Embryonic facial prominence (tissue), 1 donor: ENCODE results near the gene WDR18.

Experiments
- DNase-seq: peaks from one replicate; pipeline ENCODE4 v3.0.0-alpha.2; 2016; ENCODE audit errors: extremely low spot score

Gene WDR18

DNA sequence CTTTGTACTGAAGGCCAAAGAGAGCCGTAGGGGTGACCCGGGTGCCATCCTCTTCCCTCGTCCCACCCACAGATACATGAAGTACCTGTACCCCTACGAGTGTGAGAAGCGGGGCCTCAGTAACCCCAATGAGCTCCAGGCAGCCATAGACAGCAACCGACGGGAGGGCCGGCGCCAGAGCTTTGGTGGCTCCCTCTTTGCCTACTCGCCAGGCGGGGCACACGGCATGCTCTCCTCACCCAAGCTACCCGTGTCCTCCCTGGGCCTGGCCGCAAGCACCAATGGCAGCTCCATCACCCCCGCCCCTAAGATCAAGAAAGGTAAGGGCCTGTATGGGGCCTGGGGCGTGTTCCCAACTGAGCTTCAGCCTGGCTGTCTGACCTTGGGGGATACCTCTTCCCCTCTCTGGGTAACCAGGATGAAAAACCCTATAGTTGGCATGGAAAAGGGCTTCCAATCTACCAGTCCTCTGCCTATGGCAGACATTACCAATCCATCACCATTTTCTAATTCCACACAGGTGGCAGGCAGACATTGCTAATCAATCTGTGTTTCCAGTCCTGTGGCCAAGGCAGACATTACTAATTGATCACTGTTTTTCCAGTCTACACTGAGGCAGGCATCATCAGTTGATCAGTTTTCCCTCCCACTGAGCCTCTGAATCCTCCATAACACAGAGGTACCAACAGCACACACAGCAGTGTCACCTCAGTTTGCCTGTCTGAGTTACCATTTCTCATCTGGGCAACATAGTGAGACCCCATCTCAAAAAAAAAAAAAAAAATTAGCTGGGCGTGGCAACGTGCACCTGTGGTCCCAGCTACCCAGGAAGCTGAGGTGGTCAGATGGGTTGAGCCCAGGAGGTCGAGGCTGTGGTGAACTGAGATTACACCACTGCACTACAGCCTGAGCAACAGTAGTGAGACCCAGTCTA lies 19.1 kb upstream of the WDR18 start:
- DNase-seq: no peak

DNA sequence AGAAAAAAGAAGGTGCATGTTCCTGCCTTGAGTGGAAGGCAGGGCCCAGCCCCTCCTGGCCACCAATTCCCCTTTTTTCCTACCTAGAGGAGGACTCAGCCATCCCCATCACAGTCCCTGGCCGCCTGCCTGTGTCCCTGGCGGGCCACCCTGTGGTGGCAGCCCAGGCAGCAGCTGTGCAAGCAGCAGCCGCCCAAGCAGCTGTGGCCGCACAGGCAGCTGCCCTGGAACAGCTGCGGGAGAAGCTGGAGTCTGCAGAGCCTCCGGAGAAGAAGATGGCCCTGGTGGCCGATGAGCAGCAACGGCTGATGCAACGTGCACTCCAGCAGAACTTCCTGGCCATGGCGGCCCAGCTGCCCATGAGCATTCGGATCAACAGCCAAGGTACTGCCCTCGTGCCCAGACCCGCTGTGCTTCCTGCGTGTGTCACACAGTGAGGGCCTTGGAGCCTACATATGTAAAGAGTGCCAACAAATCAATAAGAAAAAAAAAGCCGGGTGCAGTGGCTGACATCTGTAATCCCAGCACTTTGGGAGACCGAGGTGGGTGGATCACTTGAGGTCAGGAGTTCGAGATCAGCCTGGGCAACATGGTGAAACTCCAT lies 17.6 kb upstream of the WDR18 start:
- no peak for DNase-seq

DNA sequence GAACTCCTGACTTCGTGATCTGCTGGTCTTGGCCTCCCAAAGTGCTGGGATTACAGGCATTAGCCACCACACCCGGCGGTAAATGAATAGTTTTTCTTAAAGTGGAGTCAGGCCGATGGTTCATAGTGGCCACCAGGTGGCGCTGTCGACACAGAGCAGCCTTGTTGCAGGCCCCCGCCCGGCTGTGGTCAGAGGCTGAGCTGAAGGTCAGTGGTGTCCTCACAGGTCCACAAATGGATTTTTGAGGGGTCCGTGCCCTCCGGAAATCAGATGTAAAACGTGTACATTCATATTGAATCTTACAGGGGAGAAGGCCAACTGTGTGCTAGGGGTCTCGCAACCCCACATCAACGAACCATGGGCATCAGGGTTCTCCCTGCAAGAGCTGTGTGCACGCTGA lies 13.4 kb upstream of the WDR18 start:
- no peak for DNase-seq

DNA sequence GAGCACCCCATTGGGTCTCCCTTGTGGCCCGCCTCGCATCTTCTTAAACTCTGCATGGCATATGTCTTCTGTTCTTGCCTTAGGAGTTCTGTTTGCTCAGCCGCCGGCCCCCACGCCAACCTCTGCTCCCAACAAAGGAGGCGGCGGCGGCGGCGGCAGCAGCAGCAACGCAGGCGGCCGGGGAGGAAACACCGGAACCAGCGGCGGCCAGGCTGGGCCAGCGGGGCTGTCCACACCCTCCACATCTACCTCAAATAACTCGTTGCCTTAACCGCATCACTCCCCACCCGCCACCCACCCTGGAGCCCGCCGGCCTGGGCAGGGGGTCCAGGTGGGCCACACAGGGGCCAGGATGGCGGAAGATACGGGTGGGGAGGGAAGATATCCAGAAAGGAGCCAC lies 12.3 kb upstream of the WDR18 start:
- no peak for DNase-seq

DNA sequence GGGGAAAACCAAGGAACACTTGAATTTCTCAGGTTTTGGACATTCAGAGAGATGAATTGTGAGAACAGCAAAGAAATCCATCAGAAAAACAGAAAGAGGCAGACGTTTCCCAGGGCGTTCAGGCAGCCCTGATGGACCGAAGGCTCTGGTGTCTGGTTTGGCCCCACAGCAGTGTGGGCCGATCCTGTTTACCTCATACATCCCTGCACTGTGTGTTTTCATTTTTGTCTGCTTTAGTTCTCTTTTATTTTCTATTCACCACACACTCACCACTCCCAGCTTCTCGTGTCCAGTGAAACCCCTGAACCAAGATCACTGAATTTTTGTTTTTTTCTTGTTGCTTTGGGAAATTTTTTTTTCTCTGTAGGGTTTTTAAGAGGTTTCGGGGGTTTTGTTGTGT lies 11.9 kb upstream of the WDR18 start:
- DNase-seq: no peak

DNA sequence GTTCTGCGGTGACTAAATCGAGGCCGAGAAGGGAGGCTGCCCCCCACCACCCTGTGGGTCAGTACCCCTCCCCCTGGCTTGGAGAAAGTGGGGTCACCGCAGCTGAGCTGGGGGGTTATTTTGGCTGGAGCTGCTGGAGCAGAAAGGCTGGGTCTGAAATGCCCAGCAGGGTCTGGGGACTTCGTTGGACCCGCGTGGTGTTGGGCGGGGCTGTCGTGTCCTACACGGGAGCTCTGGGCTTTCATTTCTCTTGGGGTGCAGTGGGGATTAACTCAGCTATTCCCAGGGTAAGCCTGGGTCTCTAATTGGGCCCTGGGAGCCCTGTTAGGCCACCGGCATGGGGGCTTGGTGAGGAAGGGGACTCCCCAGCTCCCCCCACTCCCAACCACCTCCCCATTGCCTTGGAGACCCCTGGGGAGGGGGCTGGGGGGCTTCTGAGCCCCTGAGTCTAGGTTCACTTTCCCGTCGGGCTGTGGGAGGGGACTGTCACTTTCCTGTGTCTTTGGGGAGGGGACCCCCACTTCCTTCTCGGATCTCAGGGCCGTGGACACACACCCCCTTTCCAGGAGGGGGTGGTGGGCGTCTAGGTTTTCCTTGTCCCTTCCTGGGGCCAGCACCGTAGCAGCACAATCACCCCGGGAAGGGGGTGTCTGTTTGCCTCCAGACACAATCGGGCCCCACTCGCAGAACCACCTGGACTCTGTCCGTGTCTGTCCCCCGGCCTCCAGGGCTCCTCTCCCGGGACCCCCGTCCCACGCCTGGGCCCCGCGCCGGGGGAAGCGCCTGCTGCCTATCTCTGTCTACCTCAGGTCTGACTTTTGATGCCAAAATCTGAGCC lies 10.2 kb upstream of the WDR18 start:
- no peak for DNase-seq

DNA sequence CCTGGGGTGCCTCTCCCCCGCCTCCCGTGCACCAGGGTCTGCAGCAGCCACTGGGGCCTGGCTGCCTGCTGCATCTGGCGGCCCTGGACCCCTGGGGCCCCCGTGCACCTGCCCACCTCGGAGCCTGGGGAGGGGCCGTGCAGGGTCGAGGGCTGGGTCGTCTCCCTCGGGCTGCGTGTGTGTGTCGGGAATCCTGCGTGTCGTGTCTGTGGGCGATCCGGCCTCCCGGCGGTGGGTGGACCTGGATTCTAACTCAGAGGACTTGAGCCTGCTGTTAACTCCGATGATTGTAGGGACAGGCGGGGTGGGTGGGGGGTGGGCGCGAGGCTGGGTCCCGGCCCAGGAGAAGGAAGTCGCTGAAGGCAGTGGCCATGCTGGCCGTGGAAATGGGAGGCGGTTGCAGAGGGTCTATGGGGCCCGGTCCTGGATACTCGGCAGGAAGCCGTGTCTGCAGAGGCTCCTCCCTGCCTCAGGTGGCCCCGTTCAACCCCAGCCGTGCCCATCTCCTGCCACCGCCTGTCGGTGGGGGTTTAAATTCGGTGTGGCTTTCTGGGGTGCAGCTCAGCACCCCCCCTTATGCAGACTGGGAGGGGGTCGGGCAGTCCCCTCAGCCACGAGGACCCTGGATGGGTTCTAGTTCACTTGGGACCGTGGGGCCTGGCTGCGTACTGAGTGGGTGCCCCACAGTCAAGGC lies 9.4 kb upstream of the WDR18 start:
- no peak for DNase-seq

DNA sequence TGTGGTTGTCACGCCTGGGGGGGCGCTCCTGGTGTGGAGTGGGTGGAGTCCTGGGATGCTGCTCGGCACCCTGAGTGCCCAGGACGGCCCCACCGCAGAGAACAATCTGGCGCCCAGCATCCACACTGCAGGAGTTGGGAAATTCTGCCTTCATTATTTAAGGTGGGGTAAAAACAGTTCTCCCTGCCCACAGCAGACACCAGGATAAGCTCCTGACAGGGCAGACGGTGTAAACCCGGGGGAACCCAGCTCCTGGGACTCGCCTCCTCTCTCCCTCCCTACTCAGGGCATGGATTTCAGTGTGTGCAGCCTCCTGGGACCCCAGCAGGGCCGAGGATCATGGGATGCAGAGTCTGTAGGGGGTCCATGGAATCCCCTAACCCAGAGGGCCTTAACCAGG lies 7.7 kb upstream of the WDR18 start:
- DNase-seq: no peak

DNA sequence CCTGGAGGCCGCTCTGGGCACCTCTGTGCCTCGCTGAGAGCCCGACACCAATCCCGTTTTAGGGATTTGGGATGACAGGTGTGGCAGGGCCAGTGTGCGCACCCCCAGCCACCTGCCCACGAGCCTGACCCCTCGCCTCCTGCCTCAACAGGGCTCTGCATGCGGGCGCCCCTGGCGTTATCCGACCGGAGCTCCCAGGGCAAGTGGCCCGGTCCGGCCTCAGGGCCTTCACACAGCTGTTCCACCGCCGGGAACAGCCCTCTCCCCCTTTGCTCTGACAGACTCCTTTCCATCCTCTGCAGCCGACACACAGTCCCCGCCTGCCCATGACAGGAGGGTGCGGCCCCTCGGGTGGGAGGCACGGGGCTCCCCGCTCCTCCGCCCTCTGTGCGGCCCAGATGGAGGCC lies 7.1 kb upstream of the WDR18 start:
- DNase-seq: no peak

DNA sequence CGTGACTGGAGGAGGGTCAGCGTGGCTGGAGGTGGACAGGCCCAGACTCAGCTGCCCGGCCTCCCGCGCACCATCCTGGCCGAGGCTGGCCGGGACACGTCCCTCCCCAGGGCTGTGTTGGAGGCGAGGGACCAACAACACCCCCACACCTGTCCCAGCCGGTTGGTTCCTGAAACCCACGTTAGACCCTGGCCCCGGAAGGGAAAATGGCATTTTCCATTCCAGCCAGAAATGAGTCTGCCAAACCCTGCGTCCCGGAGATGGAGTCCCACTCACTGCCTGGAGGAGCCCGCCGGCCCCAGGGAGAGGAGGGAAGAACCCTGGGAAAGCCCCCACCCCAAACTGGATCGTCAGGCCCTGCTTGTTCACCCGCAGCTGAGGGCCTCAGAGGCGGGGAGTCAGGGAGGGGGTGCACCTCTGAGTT lies 4.8 kb upstream of the WDR18 start:
- DNase-seq: no peak

DNA sequence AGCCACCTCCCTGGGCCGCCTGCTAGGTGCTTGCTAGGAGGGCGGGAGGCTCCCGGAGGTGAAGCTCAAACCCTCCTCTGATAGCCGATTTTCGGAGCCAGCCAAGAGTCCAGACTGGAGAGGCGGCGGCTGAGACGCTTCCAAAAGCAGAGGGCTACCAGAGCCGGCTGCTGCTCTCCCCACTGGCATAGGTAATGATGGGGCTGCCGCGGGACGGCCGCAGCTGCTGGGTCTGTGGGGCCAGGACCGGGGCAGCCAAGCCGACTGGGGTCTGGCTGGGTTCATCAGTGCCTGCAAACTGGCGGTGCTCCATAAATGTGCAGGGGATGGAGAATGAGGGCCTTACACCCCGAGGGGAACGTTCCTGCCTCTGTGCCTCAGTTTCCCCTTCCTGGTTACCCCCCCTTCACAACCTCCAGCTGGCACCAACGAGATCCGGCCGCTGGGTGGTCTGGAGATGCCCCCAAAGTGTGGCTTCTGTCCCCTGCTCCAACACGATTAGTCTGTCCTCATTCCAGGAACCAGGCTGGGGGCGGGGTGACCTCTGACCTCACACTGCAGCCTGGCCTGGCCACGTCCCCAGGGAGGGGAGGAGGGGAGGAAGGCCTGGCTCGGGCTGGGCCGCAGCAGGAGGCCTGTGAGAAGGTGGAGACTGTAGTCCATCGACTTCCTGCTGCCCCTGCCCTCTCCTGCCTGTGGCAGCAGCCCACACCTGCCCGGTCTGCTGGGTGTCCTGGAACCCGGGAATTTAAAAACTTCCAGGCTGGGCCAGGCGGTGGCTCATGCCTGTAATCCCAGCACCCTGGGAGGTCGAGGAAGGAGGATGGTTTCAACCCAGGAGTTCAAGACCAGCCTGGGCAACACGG lies 3.8 kb upstream of the WDR18 start:
- no peak for DNase-seq

DNA sequence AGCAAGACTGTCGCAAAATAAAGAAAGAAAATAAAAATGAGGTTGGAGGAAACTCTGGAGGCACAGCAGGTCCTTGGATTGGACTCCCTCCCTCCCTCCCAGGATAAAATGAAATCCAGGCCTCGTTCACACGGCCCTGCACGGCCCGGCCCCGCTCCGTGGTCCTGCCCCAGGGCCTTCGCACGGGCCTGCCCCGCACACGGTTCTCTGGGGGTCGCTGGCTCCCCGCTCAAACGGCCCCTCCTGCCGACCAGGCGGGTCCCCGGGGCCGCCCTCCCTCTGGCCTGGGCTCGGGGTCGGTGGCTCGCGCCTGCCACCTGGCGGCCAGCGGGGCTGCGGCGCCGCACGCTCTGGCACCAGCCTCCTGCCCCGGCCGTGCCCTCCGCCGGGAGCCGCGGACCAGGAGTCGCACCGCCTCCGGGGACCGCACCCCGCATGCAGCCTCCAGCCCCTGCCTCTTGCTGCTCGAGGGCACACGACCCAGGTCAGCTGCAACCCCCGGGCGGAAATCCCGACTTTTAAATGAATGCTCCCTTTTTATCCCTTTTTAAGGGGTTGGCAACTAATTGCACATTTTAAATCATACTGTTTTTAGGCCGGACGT lies 1.5 kb upstream of the WDR18 start:
- DNase-seq: no peak

DNA sequence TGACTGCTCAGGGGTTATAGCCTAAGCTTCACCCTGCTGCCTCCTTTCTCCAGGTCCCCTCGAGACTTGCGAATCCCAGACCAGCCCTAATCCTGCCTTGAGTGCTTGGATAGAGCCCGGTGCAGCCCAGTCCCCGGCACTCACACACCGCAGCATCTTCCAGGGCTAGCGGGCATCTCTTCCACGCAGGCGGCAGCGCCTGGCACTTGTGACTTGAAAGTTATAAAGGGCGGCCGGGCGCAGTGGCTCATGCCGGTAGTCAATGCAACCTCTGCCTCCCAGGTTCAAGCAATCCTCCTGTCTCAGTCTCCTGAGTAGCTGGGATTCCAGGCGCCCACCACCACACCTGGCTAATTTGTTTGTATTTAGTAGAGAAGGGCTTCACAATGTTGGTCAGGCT lies 1.9 kb downstream of the WDR18 start:
- no peak for DNase-seq

DNA sequence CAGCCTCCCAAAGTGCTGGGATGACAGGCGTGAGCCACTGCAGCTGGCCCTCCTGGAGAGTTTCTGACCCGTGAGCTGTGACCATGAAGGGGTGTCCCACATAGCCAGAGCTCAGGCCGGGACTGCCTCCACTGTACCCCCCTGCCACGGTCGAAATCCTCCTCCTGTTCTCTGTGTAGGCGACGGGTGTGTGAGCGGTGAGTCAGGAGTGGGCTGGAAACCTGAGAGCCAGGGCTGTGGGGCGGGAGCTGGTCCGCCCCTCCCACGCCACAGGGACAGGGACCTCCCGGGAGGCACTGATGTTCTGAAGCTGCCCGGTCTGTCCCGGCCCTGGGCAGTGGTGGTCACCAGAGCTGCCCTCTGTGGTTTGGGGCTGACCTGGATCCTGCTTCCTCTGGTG lies 3.9 kb downstream of the WDR18 start:
- no peak for DNase-seq

DNA sequence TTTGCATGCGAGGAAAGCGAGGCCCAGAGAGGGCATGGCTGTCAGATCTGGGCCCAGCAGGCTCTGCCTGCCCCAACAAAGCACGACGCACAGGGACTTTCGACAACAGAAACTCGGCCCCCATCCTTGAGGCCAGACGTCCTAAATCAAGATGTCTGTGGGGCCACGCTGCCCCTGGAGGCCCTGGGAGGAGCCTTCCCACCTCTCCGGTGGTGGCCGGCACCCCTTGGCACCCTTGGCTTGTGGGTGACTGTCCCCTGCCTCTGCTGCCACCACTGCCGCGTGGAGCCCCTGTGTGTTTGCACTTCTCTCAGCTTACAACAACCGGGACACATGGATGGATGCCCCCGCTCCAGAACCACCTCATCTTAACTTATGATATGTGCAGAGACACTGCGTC lies 4.4 kb downstream of the WDR18 start:
- no peak for DNase-seq

DNA sequence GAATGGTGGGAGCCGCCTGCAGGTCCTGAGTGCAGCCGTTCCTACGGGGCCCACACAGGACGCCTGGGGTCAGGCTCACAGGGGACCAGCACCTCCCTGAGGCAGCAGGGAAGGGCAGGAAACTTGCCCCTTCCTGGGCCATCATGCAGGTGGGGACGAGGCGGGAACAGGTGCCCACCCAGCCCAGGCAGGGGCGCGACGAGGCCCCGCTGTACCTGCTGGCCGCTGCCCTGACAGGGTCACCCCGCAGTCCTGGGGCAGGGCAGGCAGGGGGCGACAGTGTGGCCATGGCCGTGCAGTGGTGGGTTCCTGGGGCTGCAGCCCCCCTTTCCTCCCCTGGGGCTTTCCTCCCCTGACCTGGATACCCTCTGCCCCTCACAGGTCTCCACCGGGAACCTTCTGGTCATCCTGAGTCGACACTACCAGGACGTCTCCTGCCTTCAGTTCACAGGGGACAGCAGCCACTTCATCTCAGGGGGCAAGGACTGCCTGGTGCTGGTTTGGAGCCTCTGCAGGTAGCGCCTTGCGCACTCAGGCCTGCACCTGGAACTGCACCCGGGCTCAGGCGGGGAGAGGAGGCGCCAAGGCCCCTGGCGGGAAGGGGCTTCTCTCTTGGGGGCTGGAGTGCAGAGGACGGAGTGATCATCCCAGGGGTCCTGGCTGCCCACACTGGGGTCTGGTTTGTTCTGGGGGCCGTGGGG lies 5.4 kb downstream of the WDR18 start:
- DNase-seq: no peak

DNA sequence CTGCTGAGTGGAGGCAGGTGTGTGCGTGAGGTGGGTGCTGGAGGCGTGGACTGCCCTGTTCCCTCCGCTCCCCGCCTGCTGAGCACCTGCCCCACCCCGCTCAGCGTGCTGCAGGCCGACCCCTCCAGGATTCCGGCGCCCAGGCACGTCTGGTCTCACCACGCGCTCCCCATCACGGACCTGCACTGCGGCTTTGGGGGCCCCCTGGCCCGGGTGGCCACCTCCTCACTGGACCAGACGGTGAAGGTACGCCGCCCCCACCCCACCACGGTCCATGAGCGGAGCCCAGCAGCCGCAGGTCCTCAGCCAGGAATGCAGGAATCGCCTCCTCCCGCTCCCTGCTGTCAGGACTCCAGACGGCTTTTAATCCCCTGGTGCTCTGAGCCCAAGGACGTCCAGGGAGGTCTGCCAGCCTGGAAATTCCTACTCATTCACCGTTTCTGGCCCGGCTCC lies 6.0 kb downstream of the WDR18 start:
- no peak for DNase-seq

DNA sequence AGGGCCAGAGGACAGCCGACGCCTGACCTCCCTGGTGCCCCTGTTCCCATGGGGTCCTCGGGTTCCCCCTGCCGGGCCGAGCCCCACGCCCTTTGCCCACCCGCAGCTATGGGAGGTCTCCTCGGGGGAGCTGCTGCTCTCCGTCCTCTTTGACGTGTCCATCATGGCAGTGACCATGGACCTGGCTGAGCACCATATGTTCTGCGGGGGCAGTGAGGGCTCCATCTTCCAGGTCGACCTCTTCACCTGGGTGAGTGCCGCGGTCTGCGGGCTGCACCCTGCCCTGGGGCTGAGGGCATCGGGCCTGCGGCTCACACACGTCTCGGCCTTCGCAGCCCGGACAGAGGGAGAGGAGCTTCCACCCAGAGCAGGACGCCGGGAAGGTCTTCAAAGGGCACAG lies 6.6 kb downstream of the WDR18 start:
- DNase-seq: no peak

DNA sequence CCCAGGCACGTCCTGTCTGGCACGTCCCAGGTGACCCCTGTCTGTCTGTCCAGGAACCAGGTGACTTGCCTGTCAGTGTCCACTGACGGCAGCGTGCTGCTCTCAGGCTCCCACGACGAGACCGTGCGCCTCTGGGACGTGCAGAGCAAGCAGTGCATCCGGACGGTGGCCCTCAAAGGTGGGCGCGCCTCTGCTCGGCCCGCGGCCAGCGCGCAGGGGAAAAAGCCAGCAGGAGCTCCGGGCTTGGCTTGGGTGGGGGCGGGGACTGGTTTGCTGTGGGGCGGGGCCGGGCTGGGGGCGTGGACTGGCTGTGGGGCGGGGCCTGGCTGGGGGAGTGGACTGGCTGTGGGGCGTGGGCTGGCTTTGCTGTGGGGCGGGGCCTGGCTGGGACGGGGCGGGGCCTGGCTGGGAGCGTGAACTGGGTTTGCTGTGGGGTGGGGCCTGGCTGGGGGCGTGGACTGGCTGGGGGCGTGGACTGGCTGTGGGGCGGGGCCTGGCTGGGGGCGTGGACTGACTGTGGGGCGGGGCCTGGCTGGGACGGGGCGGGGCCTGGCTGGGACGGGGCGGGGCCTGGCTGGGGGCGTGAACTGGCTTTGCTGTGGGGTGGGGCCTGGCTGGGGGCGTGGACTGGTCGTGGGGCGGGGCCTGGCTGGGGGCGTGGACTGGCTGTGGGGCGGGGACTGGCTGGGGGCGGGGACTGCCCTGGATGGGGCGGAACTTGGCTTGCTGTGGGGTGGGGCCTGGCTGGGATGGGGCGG lies 7.2 kb downstream of the WDR18 start:
- DNase-seq: no peak
